ENCODE data around the gene RBMS3. TPM values are rescaled to one million over a fixed set of nuclear protein-coding genes. Genes with fewer than 3 reads are reported as not detected.
"Not testable (repeated sequence)": the region's sequence is repeated elsewhere in the genome, so short reads cannot be mapped to it uniquely, and the experiment has no call there.

RBMS3 gene
- total RNA-seq, 3 donors from 2014 or later: 4.6 to 53.6 (median 11.7) TPM

- Histone ChIP-seq H3K9me3 (no peaks in the 10 kb centered on the region), H3K4me1 (ENCODE audit: low read depth) (no peaks in the 10 kb centered on the region), H3K4me3 (no peak overlapping the region), H3K36me3 (ENCODE audit: low read depth) (no peaks in the 10 kb centered on the region)
- DNase-seq (no peak), ATAC-seq (no peak)
- TF ChIP-seq, protein P1, sequence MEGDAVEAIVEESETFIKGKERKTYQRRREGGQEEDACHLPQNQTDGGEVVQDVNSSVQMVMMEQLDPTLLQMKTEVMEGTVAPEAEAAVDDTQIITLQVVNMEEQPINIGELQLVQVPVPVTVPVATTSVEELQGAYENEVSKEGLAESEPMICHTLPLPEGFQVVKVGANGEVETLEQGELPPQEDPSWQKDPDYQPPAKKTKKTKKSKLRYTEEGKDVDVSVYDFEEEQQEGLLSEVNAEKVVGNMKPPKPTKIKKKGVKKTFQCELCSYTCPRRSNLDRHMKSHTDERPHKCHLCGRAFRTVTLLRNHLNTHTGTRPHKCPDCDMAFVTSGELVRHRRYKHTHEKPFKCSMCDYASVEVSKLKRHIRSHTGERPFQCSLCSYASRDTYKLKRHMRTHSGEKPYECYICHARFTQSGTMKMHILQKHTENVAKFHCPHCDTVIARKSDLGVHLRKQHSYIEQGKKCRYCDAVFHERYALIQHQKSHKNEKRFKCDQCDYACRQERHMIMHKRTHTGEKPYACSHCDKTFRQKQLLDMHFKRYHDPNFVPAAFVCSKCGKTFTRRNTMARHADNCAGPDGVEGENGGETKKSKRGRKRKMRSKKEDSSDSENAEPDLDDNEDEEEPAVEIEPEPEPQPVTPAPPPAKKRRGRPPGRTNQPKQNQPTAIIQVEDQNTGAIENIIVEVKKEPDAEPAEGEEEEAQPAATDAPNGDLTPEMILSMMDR (IDR thresholded peaks at IDR 0.05): no peak
- intact Hi-C loops (cut with DNase I, micrococcal nuclease): no loop called here
Observed at GRCh38 chr3:29385046-29385830, 104.4 kb downstream of the RBMS3 start.

DNA sequence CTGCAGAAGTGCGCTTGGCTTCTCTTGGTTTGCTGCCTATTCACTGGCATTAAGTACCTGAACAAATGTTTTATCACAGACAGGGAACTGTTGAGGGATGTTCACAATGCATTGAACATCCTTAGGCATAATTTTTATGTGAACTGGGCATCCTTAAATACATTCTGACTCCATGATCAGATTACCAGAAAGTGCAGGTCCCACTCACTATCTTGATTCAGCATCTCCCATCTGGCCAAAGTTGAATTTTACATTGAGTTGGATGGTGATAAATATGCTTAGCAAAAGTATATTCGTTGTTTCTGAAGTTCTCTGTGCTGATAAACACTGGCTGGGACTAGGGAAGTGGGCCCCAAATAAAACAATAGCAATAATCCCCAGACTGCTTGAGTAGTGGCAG lies 108.5 kb downstream of the RBMS3 start:
- TF ChIP-seq, protein P1 (IDR thresholded peaks at IDR 0.05): no peak
- DNase-seq: no peak
- no peak overlapping the region for H3K4me3 ChIP-seq
- H3K4me1 ChIP-seq (ENCODE audit: low read depth): no peaks in the 10 kb centered on the region
- intact Hi-C loops (cut with DNase I, micrococcal nuclease): no loop called here
- no peaks in the 10 kb centered on the region for H3K9me3 ChIP-seq
- no peaks in the 10 kb centered on the region for H3K36me3 ChIP-seq (ENCODE audit: low read depth)
- ATAC-seq: no peak

- intact Hi-C loops (cut with DNase I, micrococcal nuclease): no loop called here
- Histone ChIP-seq H3K4me3 (no peak overlapping the region), H3K9me3 (no peaks in the 10 kb centered on the region), H3K4me1 (ENCODE audit: low read depth) (no peaks in the 10 kb centered on the region), H3K36me3 (ENCODE audit: low read depth) (no peaks in the 10 kb centered on the region)
- no peak for ATAC-seq
- TF ChIP-seq, protein P1 (IDR thresholded peaks at IDR 0.05): no peak
- no peak for DNase-seq
Observed at GRCh38 chr3:29392625-29393388, 111.9 kb downstream of the RBMS3 start.

GRCh38 chr3:29393946-29394345 lies 113.1 kb downstream of the RBMS3 start:
- intact Hi-C loops (cut with DNase I, micrococcal nuclease); DNase-seq; H3K4me1 ChIP-seq (ENCODE audit: low read depth); H3K4me3 ChIP-seq; H3K9me3 ChIP-seq; ATAC-seq; H3K36me3 ChIP-seq (ENCODE audit: low read depth): not testable (repeated sequence)

DNA sequence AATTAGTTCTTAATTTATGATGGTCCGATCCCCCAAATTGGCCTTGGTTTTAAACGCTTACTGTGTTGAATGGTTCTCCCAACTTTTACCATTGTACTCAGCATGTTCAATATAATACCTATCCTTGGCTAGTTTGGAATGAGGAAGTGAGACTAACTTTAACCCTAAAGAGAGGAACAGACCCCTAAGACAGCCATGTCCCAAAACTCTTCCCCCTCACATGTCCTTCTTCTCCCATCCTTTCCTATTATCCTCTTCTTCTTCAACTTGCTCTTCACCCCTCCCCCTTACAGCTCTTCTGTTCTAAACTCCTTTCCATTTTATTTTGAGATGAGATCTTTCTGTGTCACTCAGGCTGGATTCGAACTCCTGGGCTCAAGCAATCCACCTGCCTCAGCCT lies 116.5 kb downstream of the RBMS3 start:
- TF ChIP-seq, protein P1 (IDR thresholded peaks at IDR 0.05): no peak
- Histone ChIP-seq H3K4me1 (ENCODE audit: low read depth) (no peaks in the 10 kb centered on the region), H3K36me3 (ENCODE audit: low read depth) (no peaks in the 10 kb centered on the region), H3K4me3 (no peak overlapping the region), H3K9me3 (no peaks in the 10 kb centered on the region)
- DNase-seq: no peak
- no peak for ATAC-seq
- intact Hi-C loops (cut with DNase I, micrococcal nuclease): no loop called here

DNA sequence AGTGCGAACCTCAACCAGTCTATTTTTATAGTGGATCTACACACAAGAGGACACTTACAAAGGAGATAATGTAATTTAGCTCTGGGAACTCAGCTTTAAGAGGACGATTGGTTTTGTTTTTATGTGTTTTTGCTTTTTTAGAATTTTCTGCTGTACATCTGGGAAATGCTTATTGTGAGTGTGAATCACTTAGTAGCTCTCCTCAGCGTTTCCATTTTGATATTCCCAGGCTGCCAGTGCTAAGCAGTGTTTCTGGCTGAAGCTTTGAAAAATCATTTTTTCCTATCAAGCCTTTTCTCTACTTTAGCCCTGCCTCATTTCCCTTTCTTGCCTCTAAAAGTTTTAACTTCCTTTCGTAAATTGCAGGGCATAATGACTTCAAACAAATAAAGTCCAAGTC lies 117.9 kb downstream of the RBMS3 start:
- TF ChIP-seq, protein P1 (IDR thresholded peaks at IDR 0.05): no peak
- intact Hi-C loops (cut with DNase I, micrococcal nuclease): no loop called here
- ATAC-seq (no peak), DNase-seq (no peak)
- Histone ChIP-seq H3K36me3 (ENCODE audit: low read depth) (no peaks in the 10 kb centered on the region), H3K9me3 (no peaks in the 10 kb centered on the region), H3K4me1 (ENCODE audit: low read depth) (no peaks in the 10 kb centered on the region), H3K4me3 (no peak overlapping the region)
